ENCODE measurements around the gene SYNGR2. TPM values are rescaled to one million over a fixed set of nuclear protein-coding genes. Genes with fewer than 3 reads are reported as not detected.

Gene SYNGR2
- total and polyA plus RNA-seq, 8 donors = 52.3 to 94.2 (median 89.4) TPM

GRCh38 chr17:78186692-78187595 is 18.6 kb downstream of the SYNGR2 start, which contains the start of the genes AFMID and TK1:
TSS of gene AFMID (plus strand) at chr17:78187362. CDS start at chr17:78187371, 9 bp downstream.
TSS of gene TK1 (minus strand) at chr17:78187052. CDS start at chr17:78186994, 58 bp downstream.
- Histone ChIP-seq H3K27me3 (no peaks in the 10 kb centered on the region), H3K4me1 (peaks cover 32 to 37% (median 32%) of the 10 kb centered on the region in 3 donors), H3K27ac (peak within 1 kb of the TSS; percentile 11 to 65 (median 58)), H3K9me3 (no peaks in the 10 kb centered on the region), H3K4me3 (peak within 1 kb of the TSS; percentile 19 to 54 (median 36)), H3K36me3 (peaks cover 0 to 10% (median 0%) of the 10 kb centered on the region in 3 donors)
- FAIRE-seq (peak; percentile 13), DNase-seq (peak; percentile 97 to 99 (median 99)), ATAC-seq (peak; percentile 87 to 93 (median 88))
- 3% methylated on average over 53 to 57 of the region's 57 CpGs for WGBS, 2 donors
- TF ChIP-seq CTCF (IDR thresholded peaks at IDR 0.05) = peak; percentile 57 to 93 (median 87)
- intact Hi-C loops (cut with DNase I) = no loop called here

GRCh38 chr17:78196716-78197115 is 28.3 kb downstream of the SYNGR2 start:
- Histone ChIP-seq H3K36me3 (peaks cover 0 to 2% (median under 1%) of the 10 kb centered on the region in 3 donors), H3K4me1 (peaks cover 9 to 28% (median 15%) of the 10 kb centered on the region in 3 donors), H3K27ac (peak overlapping the region in 1 of 4 donors; percentile 93), H3K9me3 (no peaks in the 10 kb centered on the region), H3K27me3 (no peaks in the 10 kb centered on the region), H3K4me3 (no peak overlapping the region)
- TF ChIP-seq CTCF (IDR thresholded peaks at IDR 0.05) = no peak
- FAIRE-seq (no peak), ATAC-seq (no peak), DNase-seq (no peak)
- intact Hi-C loops (cut with DNase I) = no loop called here
- 53 to 68% methylated on average over 5 of the region's 5 CpGs for WGBS, 2 donors

GRCh38 chr17:78197147-78197832 is 28.9 kb downstream of the SYNGR2 start:
- TF ChIP-seq CTCF (IDR thresholded peaks at IDR 0.05) = no peak
- ATAC-seq = peak; percentile 32 to 71 (median 46)
- intact Hi-C loops (cut with DNase I) = no loop called here
- Histone ChIP-seq H3K27me3 (no peaks in the 10 kb centered on the region), H3K9me3 (no peaks in the 10 kb centered on the region), H3K36me3 (peaks cover 0 to 2% (median 0%) of the 10 kb centered on the region in 3 donors), H3K4me3 (no peak overlapping the region), H3K27ac (peak overlapping the region in 2 of 4 donors; percentile 87 to 93), H3K4me1 (peaks cover 9 to 28% (median 15%) of the 10 kb centered on the region in 3 donors)
- DNase-seq = peak in 4 of 6 donors; percentile 43 to 62 (median 53)
- no peak for FAIRE-seq
- 53 to 63% methylated on average over 9 of the region's 9 CpGs for WGBS, 2 donors

GRCh38 chr17:78200451-78200850 is 32.1 kb downstream of the SYNGR2 start:
- Histone ChIP-seq H3K36me3 (peaks cover 0 to 10% (median 2%) of the 10 kb centered on the region in 3 donors), H3K27me3 (no peaks in the 10 kb centered on the region), H3K27ac (no peak overlapping the region), H3K4me1 (peaks cover 9 to 28% (median 15%) of the 10 kb centered on the region in 3 donors), H3K4me3 (no peak overlapping the region), H3K9me3 (no peaks in the 10 kb centered on the region)
- FAIRE-seq = no peak
- ATAC-seq = no peak
- TF ChIP-seq CTCF (IDR thresholded peaks at IDR 0.05) = no peak
- intact Hi-C loops (cut with DNase I) = no loop called here
- DNase-seq = peak in 1 of 6 donors; percentile 14
- WGBS, 2 donors = 86 to 90% methylated on average over 6 of the region's 6 CpGs

Measured in pancreas (tissue), 10 donors.